Panc1 (cell line): ENCODE results near the gene LRRC31. TPM values are rescaled to one million over a fixed set of nuclear protein-coding genes. Genes with fewer than 3 reads are reported as not detected.

Experiments used
- ATAC-seq: fragments of 200-7000 bp; cut with Tn5 transposase; 2 replicates; pipeline ENCODE4 v1.9.1; 2020; ENCODE audit warnings: mild to moderate bottlenecking, moderate library complexity
- BruUV-seq: library from RNA; stranded (reverse); fragments of 400-500 nt; replicated peaks from 2 replicates; lab custom pipeline; 2021; lab: Mats Ljungman, UMichigan
- CTCF ChIA-PET: fragments of 300-600 bp; sonication (Branson Sonifier 250); formaldehyde crosslinking; loops from one replicate; lab custom pipeline; 2022; ENCODE audit warnings: antibody characterized with exemption; lab: Charles Lee
- POLR2A ChIA-PET: fragments of 300-600 bp; sonication (Branson Sonifier 250); formaldehyde crosslinking; loops from one replicate; lab custom pipeline; 2022; ENCODE audit warnings: antibody characterized with exemption; lab: Charles Lee
- DNase-seq: peaks from one replicate; pipeline ENCODE4 v3.0.0-alpha.2; 2010; ENCODE audit warnings: low read depth, low spot score
- H3K27ac ChIP-seq: 2 replicates; pipeline ENCODE4 v1.5.1; 2011; ENCODE audit warnings: mild to moderate bottlenecking, low read length, inconsistent platforms
- H3K27me3 ChIP-seq: fragments of 200-500 bp; sonication (Bioruptor generic); 2 replicates; pipeline ENCODE4 v1.6.0; 2014; ENCODE audit warnings: low read length, inconsistent platforms; ENCODE audit not compliant: control insufficient read depth, insufficient read depth
- H3K36me3 ChIP-seq: fragments of 200-500 bp; sonication (Bioruptor generic); 2 replicates; pipeline ENCODE4 v1.5.1; 2014; ENCODE audit warnings: inconsistent platforms, mild to moderate bottlenecking, low read length, moderate library complexity; ENCODE audit not compliant: control insufficient read depth, insufficient read depth
- H3K4me1 ChIP-seq: 2 replicates; pipeline ENCODE4 v1.5.1; 2011; ENCODE audit warnings: inconsistent platforms, mild to moderate bottlenecking, low read length, moderate library complexity; ENCODE audit not compliant: control insufficient read depth, insufficient read depth
- H3K4me3 ChIP-seq, 2 experiments: 2 replicates each; pipeline ENCODE4 v1.5.1; 2011 to 2012; ENCODE audit warnings: low read depth in 2 of 2, low read length in 2 of 2, mild to moderate bottlenecking in 2 of 2, inconsistent platforms in 1 of 2, moderate library complexity in 1 of 2
- H3K9me3 ChIP-seq: fragments of 200-500 bp; sonication (Bioruptor generic); 2 replicates; pipeline ENCODE4 v1.5.1; 2014; ENCODE audit warnings: low read depth, mild to moderate bottlenecking, inconsistent platforms, low read length, moderate library complexity; ENCODE audit not compliant: control insufficient read depth, insufficient read depth
- CTCF ChIP-seq: fragments of 450-650 bp; IDR thresholded peaks from 2 replicates; pipeline ENCODE4 v1.5.1; 2017; ENCODE audit warnings: mild to moderate bottlenecking
- POLR2AphosphoS5 ChIP-seq: IDR thresholded peaks from 2 replicates; pipeline ENCODE4 v1.6.1; 2012; ENCODE audit warnings: mild to moderate bottlenecking, low read depth, low read length, moderate library complexity
- REST ChIP-seq, 2 experiments: IDR thresholded peaks; 2 replicates each; pipeline ENCODE4 v1.6.1; 2011 to 2012; ENCODE audit warnings: low read depth in 2 of 2, control low read depth in 1 of 2, low read length in 1 of 2, mild to moderate bottlenecking in 1 of 2, moderate library complexity in 1 of 2; ENCODE audit not compliant: insufficient read depth in 1 of 2
- SIN3A ChIP-seq: IDR thresholded peaks from 2 replicates; pipeline ENCODE4 v1.6.1; 2012; ENCODE audit warnings: low read depth, mild to moderate bottlenecking, low read length, moderate library complexity, borderline replicate concordance; ENCODE audit not compliant: insufficient read depth
- TCF7L2 ChIP-seq: IDR thresholded peaks from 2 replicates; pipeline ENCODE4 v1.6.1; 2011; ENCODE audit warnings: mild to moderate bottlenecking, low read depth, low read length, inconsistent platforms
- in situ Hi-C: cut with HindIII; loops from 2 replicates; pipeline ENCODE4 v1.10.0; 2016; ENCODE audit warnings: low sequenced_read_pairs, low pct_unique_long_range_greater_than_20kb
- intact Hi-C: fragments of 100-400 bp; cut with micrococcal nuclease; formaldehyde crosslinking; loops from one replicate; pipeline ENCODE4 v1.10.0; 2022; ENCODE audit not compliant: unreplicated experiment
- total RNA-seq: library from RNA; stranded (reverse); gene quantifications from one replicate; pipeline ENCODE4 v1.2.1, GENCODE V29; 2021; ENCODE audit not compliant: unreplicated experiment

The LRRC31 gene
- total RNA-seq, 1 experiment from 2014 or later = not detected

GRCh38 chr3:169813278-169813677, 56.5 kb downstream of the LRRC31 start:
- Histone ChIP-seq H3K27me3 (no peaks in the 10 kb centered on the region; the same call in 1 of the 2 replicates), H3K36me3 (no peaks in the 10 kb centered on the region), H3K9me3 (no peaks in the 10 kb centered on the region), H3K4me3 (peak overlapping the region; percentile 39 to 60), H3K27ac (peak overlapping the region; percentile 29), H3K4me1 (peaks cover 17% of the 10 kb centered on the region; the same call in 1 of the 2 replicates)
- ATAC-seq (no peak), DNase-seq (no peak)
- TF ChIP-seq REST (IDR thresholded peaks at IDR 0.05; ENCODE audit: insufficient read depth in 1 of 2, low read depth in 2 of 2, low read length in 1 of 2) = no peak
- no peak for TF ChIP-seq POLR2AphosphoS5
- TF ChIP-seq TCF7L2 = no peak
- no peak for TF ChIP-seq SIN3A
- TF ChIP-seq CTCF = no peak
- in situ Hi-C loops (no loop called here), intact Hi-C loops (no loop called here)
- POLR2A ChIA-PET = no interaction called here
- CTCF ChIA-PET = no interaction called here
- BruUV-seq = no TSS peak

- Histone ChIP-seq H3K4me3 (peak within 1 kb of the TSS; percentile 39 to 60), H3K9me3 (no peaks in the 10 kb centered on the region), H3K36me3 (no peaks in the 10 kb centered on the region), H3K27ac (peak within 1 kb of the TSS; percentile 63), H3K4me1 (peaks cover 17% of the 10 kb centered on the region; the same call in 1 of the 2 replicates), H3K27me3 (no peaks in the 10 kb centered on the region)
- ATAC-seq = peak; percentile 88
- BruUV-seq = no TSS peak
- in situ Hi-C loops (no loop called here), intact Hi-C loops (no loop called here)
- TF ChIP-seq POLR2AphosphoS5 (peak; percentile 27; the same call in 1 of the 2 replicates), TCF7L2 (no peak)
- DNase-seq = no peak
- POLR2A ChIA-PET = no interaction called here
- CTCF ChIA-PET = no interaction called here
Observed at GRCh38 chr3:169812332-169813235, 57.2 kb downstream of the LRRC31 start, which contains the start of the genes LRRC34 and LRRIQ4. LRRC34 (minus strand) TSS chr3:169812904; CDS start chr3:169812548, 356 bp downstream. LRRIQ4 (plus strand) TSS chr3:169812870; CDS start chr3:169821922, 9,052 bp downstream.
